Inflammatory macrophage treated with lipopolysaccharide for 1 hour (primary cell): ENCODE measurements around the gene FRMD1.

ENCODE experiments used
- DNase-seq, 2 donors: peaks; one replicate each; pipeline ENCODE4 v3.0.0-alpha.2; 2020 to 2022

The FRMD1 gene

DNA sequence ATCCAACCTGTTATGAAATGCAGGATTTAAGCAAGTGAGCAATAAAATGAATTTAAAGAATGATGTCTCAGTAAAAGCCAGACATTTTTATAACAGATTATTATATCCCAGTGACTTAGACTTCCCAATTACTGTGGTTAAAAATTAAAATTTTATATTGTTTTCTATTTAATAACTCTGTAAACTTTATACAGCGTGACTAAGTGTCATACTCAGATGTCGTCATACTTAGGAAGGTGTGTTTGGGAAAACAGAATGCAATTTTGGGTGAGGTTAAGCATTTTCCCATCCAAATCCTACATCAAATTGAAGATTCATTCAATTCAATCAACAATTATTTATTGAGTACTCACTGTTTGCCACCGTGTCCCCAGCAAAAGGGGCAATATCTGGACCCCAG is 31.4 kb upstream of the FRMD1 start:
- no peak for DNase-seq

DNA sequence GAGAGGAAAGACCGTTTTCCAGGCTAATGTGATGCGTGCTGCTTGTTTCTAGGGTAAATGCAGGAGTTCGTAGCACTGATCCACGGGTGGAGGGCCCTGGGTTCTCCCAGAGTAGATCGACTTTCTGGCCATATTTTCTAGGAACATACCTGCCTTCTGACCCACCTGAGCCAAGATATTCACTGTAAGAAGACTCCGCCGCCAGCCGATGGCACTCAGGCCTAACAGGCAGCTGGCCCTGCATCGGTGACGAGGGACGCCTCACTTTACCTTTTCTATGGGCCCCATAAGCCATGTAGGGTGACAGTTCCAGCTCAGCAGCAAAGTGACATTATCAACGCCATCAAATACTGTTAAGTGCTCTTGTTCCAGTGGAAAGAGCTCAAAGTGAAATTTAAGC is 30.2 kb upstream of the FRMD1 start:
- DNase-seq, result no peak

DNA sequence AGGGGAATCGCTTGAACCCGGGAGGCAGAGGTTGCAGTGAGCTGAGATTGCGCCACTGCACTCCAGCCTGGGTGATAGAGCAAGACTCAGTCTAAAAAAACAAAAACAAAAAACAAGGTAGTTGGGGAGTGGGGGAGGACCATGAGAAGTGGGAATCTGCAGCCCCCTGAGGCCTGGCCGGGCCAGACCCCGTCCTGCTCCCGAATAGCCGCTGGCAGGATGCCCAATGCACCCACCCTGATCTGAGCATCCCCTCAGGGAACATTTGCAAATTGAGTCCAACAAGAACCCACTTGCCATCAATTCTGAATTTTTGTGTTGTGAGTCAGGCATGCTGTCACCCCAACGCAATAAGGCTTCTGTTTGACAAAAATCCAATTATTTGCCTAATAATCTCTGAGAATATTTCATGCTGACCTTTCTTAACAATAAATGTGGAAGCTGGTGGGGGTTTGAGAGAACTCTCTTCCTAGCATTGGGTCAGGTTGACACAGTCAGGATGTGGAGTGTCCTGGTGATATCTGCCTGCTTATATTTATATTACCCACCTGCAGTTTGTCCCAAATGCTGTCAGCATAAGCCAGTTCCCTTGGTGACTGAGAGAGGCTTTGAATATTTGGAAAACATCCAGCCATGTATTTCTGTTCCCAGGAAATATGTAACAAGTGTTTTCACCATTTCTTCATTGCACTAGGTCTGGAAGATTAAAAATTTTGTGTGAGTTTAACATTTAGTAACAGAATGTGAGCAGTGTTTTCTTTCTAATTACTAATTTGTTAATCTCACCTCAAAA is 28.4 kb upstream of the FRMD1 start:
- DNase-seq, result no peak

DNA sequence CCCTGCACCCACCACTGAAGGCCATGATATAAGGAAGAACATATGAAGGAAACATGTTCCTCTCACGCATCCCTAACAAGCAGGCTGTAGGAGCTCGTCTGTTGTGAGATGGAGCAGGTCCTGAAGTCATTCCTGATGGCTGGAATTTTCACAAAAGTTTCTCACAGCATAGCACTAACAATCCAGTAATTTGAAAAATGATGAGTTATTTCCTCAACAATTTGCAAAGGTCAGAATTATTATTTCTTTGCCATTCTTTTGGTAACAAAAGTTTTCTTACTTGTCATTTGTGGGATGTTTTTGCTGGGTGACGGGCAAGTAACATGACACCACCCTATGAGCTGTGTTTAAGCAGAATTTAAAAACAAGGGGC is 27.6 kb upstream of the FRMD1 start:
- DNase-seq, result no peak

GRCh38 chr6:168105813-168106632 is 27.0 kb upstream of the FRMD1 start:
- DNase-seq, result no peak

GRCh38 chr6:168104636-168105035 is 25.6 kb upstream of the FRMD1 start:
- no peak for DNase-seq

GRCh38 chr6:168103050-168103830 is 24.2 kb upstream of the FRMD1 start:
- no peak for DNase-seq

GRCh38 chr6:168102315-168102985 is 23.4 kb upstream of the FRMD1 start:
- no peak for DNase-seq

GRCh38 chr6:168101590-168102314 is 22.7 kb upstream of the FRMD1 start:
- DNase-seq, result no peak

DNA sequence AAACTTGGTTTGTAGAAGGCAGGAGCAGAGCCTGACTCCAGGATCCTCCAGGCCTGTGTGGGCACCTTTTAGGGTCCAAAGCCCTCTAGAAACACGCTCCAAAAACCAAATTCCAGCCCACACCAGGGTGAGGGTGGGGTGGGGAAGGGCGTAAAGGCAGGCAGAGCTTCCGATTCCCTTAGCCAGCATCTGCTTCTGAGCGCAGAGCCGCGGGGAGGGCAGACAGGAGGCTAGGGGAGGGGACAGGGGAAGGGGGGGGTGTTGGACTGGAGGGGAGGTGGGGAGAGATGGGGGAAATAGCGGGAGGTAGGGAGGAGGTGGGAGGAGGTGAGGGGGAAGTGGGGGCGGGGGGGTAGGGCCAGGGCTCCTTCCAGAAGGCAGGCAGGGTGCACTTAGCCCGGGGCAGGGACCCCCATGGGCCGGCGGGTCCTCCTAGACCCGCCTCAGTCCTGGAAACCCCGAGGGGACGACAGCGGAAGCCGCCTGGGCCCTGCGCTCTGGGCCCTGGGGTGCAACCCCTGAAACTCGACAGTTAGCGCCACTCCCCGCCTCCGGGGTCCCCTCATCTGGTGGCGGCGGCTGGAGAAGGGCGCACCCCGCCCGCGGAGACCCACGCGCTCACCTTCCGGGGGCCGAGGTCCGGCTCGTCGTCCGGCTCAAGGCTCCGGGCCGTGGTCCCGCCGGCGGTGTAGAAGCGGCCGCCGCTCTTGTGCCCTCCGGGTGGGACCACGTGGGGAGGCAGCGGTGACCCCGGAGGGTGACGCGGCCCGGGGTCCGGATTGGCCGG is 22.0 kb upstream of the FRMD1 start:
- DNase-seq, result no peak

DNA sequence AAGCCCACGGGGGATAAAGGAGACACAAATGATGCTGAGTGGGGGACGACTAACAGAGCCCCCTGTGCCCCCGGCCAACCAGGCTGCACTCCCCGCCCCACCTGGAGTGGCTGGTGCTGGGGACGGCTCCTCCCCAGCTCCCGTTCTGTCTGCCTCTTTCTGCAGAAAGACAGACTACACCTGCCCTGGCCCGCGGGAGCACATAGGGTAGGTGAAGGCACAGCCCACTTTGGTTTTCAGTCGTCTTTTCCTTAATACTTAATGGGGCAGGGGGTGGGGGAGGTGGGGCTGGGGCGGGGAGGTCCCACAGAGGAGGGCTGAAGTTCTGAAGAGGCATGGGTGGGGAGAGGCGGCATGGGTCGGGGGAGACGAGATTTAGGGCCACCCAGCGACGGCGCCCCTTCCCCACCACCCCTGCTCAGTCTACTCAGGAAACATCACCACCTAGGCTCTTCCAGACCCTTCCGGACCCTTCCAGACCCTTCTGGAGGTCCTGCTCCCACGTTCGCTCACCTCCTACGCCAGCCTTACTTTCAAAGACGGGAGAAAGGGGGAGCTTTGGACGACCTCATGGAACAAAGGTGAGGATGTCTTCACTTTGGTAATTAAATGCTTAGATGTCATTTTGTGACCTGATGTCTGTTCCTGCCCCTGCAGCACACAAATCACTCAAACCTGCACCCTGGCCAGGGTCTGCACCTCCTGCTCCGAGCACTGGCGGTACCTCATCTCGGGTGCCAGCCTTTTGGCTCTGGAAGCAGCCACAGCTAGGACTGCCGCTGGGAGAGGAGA is 21.2 kb upstream of the FRMD1 start:
- DNase-seq, result no peak

DNA sequence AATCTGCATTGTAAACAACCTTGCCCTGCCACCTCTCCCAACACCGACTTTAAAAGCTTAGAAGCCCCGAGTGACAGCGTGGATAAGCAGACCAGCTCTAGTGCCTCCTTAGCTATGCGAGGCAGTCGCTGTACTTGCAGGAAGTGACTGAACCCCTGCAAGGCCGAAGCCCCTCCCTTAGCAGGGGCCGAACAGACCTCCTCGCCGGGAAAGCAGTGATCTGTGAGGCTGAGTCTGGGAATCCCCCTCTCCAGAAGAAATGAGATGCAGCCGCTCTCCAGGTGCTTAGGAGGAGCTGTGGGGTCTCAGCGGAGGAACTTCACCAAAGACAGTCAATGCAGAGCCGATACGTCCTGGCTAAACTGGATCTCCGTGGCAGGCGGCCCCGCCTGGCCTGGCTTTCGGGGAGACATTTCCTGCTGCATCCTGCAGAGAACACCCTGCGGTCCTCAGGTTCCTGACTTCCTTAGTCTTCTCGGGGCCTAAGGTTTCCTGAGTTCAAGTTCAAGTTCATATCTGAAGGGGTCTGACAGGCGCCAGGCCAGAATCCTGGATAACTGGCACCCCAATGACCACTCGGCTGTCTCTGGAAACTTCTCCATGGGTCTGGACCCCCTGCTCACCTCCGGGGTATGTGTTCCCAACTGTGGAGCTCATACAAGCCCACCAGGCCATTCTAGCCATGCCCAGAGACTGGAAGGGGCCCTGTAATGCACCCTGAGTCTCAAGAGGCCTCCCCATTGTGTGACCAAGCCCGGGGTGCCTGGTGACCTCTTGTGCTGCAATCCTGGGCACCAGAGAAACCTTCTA is 20.4 kb upstream of the FRMD1 start:
- no peak for DNase-seq

- DNase-seq, result no peak
Measured at GRCh38 chr6:168098431-168098861, 19.4 kb upstream of the FRMD1 start.

- DNase-seq, result no peak
Measured at GRCh38 chr6:168097621-168098430, 18.8 kb upstream of the FRMD1 start.

DNA sequence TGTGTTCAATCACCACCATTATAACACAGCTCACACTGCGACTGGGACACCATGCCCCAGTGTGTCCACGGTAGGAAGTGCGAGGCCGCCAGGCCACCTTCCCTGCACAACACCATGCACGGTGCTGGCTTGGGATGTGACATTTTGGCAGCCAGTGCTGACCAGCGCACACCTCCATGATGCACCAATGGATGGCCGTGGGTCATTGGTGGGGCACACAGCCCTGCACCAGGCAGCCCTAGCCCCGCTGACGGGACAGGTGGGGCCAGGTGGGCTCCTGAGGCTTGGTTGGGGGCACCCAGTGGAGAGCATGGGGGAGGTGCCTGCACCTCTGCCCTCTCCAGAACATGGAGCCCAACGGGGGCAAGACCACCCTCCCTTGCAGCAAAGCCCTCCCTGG is 18.2 kb upstream of the FRMD1 start:
- no peak for DNase-seq

GRCh38 chr6:168096271-168096764 is 17.3 kb upstream of the FRMD1 start:
- no peak for DNase-seq

DNA sequence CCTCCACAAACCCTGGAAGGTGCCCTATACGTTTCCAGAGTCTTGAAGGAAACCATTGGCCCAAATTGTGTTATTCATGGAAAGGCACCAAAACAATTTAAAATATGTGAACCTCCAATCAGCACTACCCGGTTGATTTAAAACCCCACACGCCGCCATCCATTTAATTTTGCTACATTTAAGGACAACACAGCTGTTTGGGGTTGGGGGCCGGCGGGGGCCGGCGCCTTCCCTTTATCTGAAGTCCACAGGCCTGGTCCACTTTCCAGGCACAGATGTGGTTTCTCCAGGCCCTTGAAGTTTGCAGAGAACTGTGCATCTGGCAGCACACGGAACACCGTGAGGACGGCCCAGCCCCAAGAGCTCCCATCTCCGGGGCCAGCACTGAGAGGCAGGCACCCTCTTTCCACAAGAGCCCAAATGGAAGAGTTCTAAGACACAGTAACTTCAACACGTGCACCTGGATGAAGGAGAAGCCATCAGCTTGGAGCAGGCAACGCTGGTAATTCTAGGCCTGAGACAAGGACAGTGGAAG is 16.8 kb upstream of the FRMD1 start:
- DNase-seq, result no peak

- no peak for DNase-seq
Measured at GRCh38 chr6:168095171-168095691, 16.2 kb upstream of the FRMD1 start.
